Peyer's patch (tissue), 4 donors: Measurements from ENCODE around the gene PPP2CA.

Experiments
- POLR2A ChIP-seq, 2 donors: fragments of 450-650 bp; IDR thresholded peaks; one replicate each; pipeline ENCODE4 v1.5.1; 2017; ENCODE audit warnings: antibody characterized with exemption in 2 of 2, mild to moderate bottlenecking in 2 of 2, moderate library complexity in 2 of 2
- TF ChIP-seq, protein P1 (sequence below), 6 experiments: fragments of 450-650 bp in 4 of 6; fragments of 200-600 bp in 2 of 6; sonication (generic) in 1 of 6; IDR thresholded peaks; one replicate each; pipeline ENCODE4 v1.5.1; 2017 to 2019; ENCODE audit warnings: antibody characterized with exemption in 6 of 6, mild to moderate bottlenecking in 3 of 6, moderate library complexity in 1 of 6

DNA sequence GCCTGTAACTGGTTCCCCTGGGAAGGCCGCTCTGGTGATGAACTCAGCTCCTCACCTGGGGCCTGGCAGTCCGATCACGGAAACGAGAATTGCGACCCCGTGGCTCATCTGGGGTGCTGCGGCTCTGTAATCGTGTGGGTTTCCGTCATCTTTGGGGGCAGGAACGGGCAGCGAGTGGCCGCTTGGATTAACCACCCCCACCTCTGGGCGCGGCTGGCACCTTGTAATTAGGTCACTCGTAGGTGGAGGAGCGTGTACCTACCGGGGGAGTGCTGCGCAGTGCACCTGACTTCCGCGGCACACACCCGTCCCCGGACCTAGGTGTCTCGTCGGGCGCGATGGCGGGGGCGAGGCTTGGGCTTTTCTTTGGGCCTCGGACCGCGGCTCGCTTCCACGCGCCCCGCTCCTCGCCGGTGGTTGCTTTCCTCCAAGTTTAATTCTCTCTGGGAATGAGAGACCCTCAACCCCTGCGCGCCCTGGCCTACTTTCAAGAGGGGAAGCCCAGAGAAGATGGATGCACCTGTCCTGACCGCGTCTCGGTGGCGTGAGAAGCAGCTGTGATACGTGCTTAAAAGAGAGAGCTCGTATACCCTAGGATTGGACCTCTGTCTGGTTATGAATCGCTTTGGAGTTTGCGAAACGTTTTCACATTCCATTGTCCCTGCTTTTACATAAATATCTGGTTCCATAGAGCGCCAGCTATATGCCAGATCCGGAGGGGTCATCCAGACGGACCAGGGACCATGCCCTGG, 744 bp upstream of the PPP2CA start:
- TF ChIP-seq, protein P1, sequence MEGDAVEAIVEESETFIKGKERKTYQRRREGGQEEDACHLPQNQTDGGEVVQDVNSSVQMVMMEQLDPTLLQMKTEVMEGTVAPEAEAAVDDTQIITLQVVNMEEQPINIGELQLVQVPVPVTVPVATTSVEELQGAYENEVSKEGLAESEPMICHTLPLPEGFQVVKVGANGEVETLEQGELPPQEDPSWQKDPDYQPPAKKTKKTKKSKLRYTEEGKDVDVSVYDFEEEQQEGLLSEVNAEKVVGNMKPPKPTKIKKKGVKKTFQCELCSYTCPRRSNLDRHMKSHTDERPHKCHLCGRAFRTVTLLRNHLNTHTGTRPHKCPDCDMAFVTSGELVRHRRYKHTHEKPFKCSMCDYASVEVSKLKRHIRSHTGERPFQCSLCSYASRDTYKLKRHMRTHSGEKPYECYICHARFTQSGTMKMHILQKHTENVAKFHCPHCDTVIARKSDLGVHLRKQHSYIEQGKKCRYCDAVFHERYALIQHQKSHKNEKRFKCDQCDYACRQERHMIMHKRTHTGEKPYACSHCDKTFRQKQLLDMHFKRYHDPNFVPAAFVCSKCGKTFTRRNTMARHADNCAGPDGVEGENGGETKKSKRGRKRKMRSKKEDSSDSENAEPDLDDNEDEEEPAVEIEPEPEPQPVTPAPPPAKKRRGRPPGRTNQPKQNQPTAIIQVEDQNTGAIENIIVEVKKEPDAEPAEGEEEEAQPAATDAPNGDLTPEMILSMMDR (IDR thresholded peaks at IDR 0.05): no peak
- peak; percentile 84 to 86 for TF ChIP-seq POLR2A (IDR thresholded peaks at IDR 0.05)
